OCI-LY3 (cell line): Measurements from ENCODE around the gene WWOX.

Source experiments
- H2AFZ ChIP-seq: fragments of 200-600, 300-600 bp; shearing (Covaris generic); 2 replicates; pipeline ENCODE4 v1.6.0; 2014; ENCODE audit warnings: antibody characterized with exemption, low read depth, low read length
- H3K27ac ChIP-seq: fragments of 200-600, 300-600 bp; sonication (generic); 2 replicates; pipeline ENCODE4 v1.5.1; 2014; ENCODE audit warnings: mild to moderate bottlenecking, low read length, moderate library complexity, mixed read lengths
- H3K27me3 ChIP-seq: fragments of 200-600, 300-600 bp; sonication (generic); 2 replicates; pipeline ENCODE4 v1.6.1; 2014; ENCODE audit warnings: low read depth, low read length, mixed read lengths
- H3K36me3 ChIP-seq: fragments of 200-600, 300-600 bp; sonication (generic); replicated peaks from 2 replicates; pipeline ENCODE3; 2014; ENCODE audit warnings: low read depth, low read length, mixed read lengths
- H3K4me1 ChIP-seq: fragments of 300-600, 200-600 bp; sonication (generic); 2 replicates; pipeline ENCODE4 v1.6.1; 2014; ENCODE audit warnings: low read length, mixed read lengths
- H3K4me2 ChIP-seq: fragments of 200-600, 300-600 bp; sonication (generic); 2 replicates; pipeline ENCODE4 v1.6.1; 2014; ENCODE audit warnings: low read length, mixed read lengths
- H3K4me3 ChIP-seq: fragments of 300-600, 200-600 bp; sonication (generic); 2 replicates; pipeline ENCODE4 v1.5.1; 2014; ENCODE audit warnings: antibody characterized with exemption, mild to moderate bottlenecking, low read length, moderate library complexity
- H3K79me2 ChIP-seq: fragments of 300-600, 200-600 bp; shearing (Covaris generic); 2 replicates; pipeline ENCODE4 v1.6.1; 2014; ENCODE audit warnings: mild to moderate bottlenecking, low read length, mixed read lengths
- H3K9ac ChIP-seq: fragments of 300-600, 200-600 bp; shearing (Covaris generic); 2 replicates; pipeline ENCODE4 v1.6.0; 2014; ENCODE audit warnings: mild to moderate bottlenecking, low read length, moderate library complexity
- H3K9me3 ChIP-seq: fragments of 200-600, 300-600 bp; shearing (Covaris generic); 2 replicates; pipeline ENCODE4 v1.6.1; 2014; ENCODE audit warnings: low read length, mixed read lengths; ENCODE audit not compliant: insufficient read depth
- H4K20me1 ChIP-seq: fragments of 200-600, 300-600 bp; sonication (generic); 2 replicates; pipeline ENCODE4 v1.6.1; 2016; ENCODE audit warnings: low read length, mixed read lengths; ENCODE audit not compliant: insufficient read depth
- CTCF ChIP-seq: fragments of 200-600, 300-600 bp; sonication (generic); IDR thresholded peaks from 2 replicates; pipeline ENCODE4 v1.5.1; 2014; ENCODE audit warnings: antibody characterized with exemption, low read length, low read depth
- EZH2phosphoT487 ChIP-seq: fragments of 200-600 bp; shearing (Covaris generic); IDR thresholded peaks from 2 replicates; pipeline ENCODE4 v1.6.1; 2018; ENCODE audit warnings: antibody characterized with exemption, mixed run types, low read depth

WWOX gene

GRCh38 chr16:79139799-79140198, 1040.3 kb downstream of the WWOX start:
- H4K20me1 ChIP-seq: no peaks in the 10 kb centered on the region
- H3K4me3 ChIP-seq: no peak overlapping the region
- no peaks in the 10 kb centered on the region for H3K79me2 ChIP-seq
- no peaks in the 10 kb centered on the region for H3K36me3 ChIP-seq
- no peak overlapping the region for H3K9ac ChIP-seq
- no peak overlapping the region for H3K27ac ChIP-seq
- no peaks in the 10 kb centered on the region for H3K4me1 ChIP-seq
- H3K9me3 ChIP-seq: no peaks in the 10 kb centered on the region
- H3K4me2 ChIP-seq: no peak overlapping the region
- no peak overlapping the region for H2AFZ ChIP-seq
- TF ChIP-seq CTCF (no peak), EZH2phosphoT487 (no peak)
- H3K27me3 ChIP-seq: peaks cover 24% of the 10 kb centered on the region

- H3K27ac ChIP-seq: no peak overlapping the region
- no peak for TF ChIP-seq EZH2phosphoT487
- TF ChIP-seq CTCF: no peak
- no peak overlapping the region for H2AFZ ChIP-seq
- H4K20me1 ChIP-seq: no peaks in the 10 kb centered on the region
- no peaks in the 10 kb centered on the region for H3K36me3 ChIP-seq
- H3K9me3 ChIP-seq: no peaks in the 10 kb centered on the region
- no peak overlapping the region for H3K9ac ChIP-seq
- H3K4me2 ChIP-seq: no peak overlapping the region
- no peaks in the 10 kb centered on the region for H3K4me1 ChIP-seq
- H3K4me3 ChIP-seq: no peak overlapping the region
- no peaks in the 10 kb centered on the region for H3K79me2 ChIP-seq
- H3K27me3 ChIP-seq: peaks cover 14% of the 10 kb centered on the region
These were observed 1043.6 kb downstream of the WWOX start for GRCh38 chr16:79143026-79143425.

- Histone ChIP-seq H2AFZ (no peak overlapping the region), H3K36me3 (no peaks in the 10 kb centered on the region), H3K27ac (no peak overlapping the region), H3K9ac (no peak overlapping the region), H3K4me2 (no peak overlapping the region), H3K9me3 (no peaks in the 10 kb centered on the region), H3K4me1 (no peaks in the 10 kb centered on the region), H3K4me3 (no peak overlapping the region), H3K27me3 (peaks cover 12% of the 10 kb centered on the region), H4K20me1 (no peaks in the 10 kb centered on the region), H3K79me2 (no peaks in the 10 kb centered on the region)
- TF ChIP-seq CTCF: no peak
- TF ChIP-seq EZH2phosphoT487: no peak
These were observed 1050.7 kb downstream of the WWOX start for GRCh38 chr16:79150151-79150550.

GRCh38 chr16:79150632-79151310, 1051.3 kb downstream of the WWOX start:
- H2AFZ ChIP-seq: no peak overlapping the region
- no peaks in the 10 kb centered on the region for H3K36me3 ChIP-seq
- TF ChIP-seq CTCF (no peak), EZH2phosphoT487 (no peak)
- H4K20me1 ChIP-seq: no peaks in the 10 kb centered on the region
- no peaks in the 10 kb centered on the region for H3K4me1 ChIP-seq
- no peak overlapping the region for H3K4me2 ChIP-seq
- H3K79me2 ChIP-seq: no peaks in the 10 kb centered on the region
- H3K9ac ChIP-seq: no peak overlapping the region
- H3K4me3 ChIP-seq: no peak overlapping the region
- no peaks in the 10 kb centered on the region for H3K9me3 ChIP-seq
- H3K27me3 ChIP-seq: peaks cover 9% of the 10 kb centered on the region; the same call in 1 of the 2 replicates
- H3K27ac ChIP-seq: no peak overlapping the region
